Fibroblast of lung (primary cell): ENCODE results near the gene DAZAP1. TPM values are rescaled to one million over a fixed set of nuclear protein-coding genes. Genes with fewer than 3 reads are reported as not detected.
A peak's percentile ranks its signal among the peaks of the same experiment; 100 is the strongest.

ENCODE experiments used
- DNase-seq, 2 donors: peaks; one replicate each; pipeline versions ENCODE4 v3.0.0 to v3.0.0-alpha.2; 2010; ENCODE audit warnings: low read depth in 2 of 2
- H2AFZ ChIP-seq: 2 replicates; pipeline ENCODE4 v1.5.1; 2012; ENCODE audit warnings: low read length, control low read depth, inconsistent platforms
- H3K27ac ChIP-seq: 2 replicates; pipeline ENCODE4 v1.5.1; 2011; ENCODE audit warnings: low read length, control low read depth; ENCODE audit not compliant: insufficient read depth
- H3K27me3 ChIP-seq: 2 replicates; pipeline ENCODE4 v1.5.1; 2011; ENCODE audit warnings: mild to moderate bottlenecking, low read length; ENCODE audit not compliant: control insufficient read depth, insufficient read depth
- H3K36me3 ChIP-seq: 2 replicates; pipeline ENCODE4 v1.5.1; 2011; ENCODE audit warnings: low read length; ENCODE audit not compliant: control insufficient read depth, insufficient read depth
- H3K4me1 ChIP-seq: 2 replicates; pipeline ENCODE4 v1.5.1; 2011; ENCODE audit warnings: low read length; ENCODE audit not compliant: control insufficient read depth, insufficient read depth; ENCODE audit errors: extremely low read depth
- H3K4me2 ChIP-seq: 2 replicates; pipeline ENCODE4 v1.5.1; 2011; ENCODE audit warnings: low read length, control low read depth; ENCODE audit not compliant: insufficient read depth; ENCODE audit errors: extremely low read depth
- H3K4me3 ChIP-seq, 4 experiments: fragments of 200-600 bp in 1 of 4; sonication (generic) in 1 of 4; replicated peaks in 1 of 4; 2 replicates each; pipeline ENCODE4 v1.5.1; 2011 to 2016; ENCODE audit warnings: low read length in 4 of 4, low read depth in 3 of 4, mild to moderate bottlenecking in 3 of 4, control low read depth in 2 of 4, inconsistent platforms in 1 of 4, mixed read lengths in 1 of 4; ENCODE audit not compliant: insufficient read depth in 1 of 4; ENCODE audit errors: control extremely low read depth in 1 of 4
- H3K79me2 ChIP-seq: 2 replicates; pipeline ENCODE4 v1.5.1; 2012; ENCODE audit warnings: mild to moderate bottlenecking, low read length, inconsistent platforms; ENCODE audit not compliant: control insufficient read depth, insufficient read depth
- H3K9ac ChIP-seq: 2 replicates; pipeline ENCODE4 v1.5.1; 2011; ENCODE audit warnings: mild to moderate bottlenecking, low read length, control low read depth; ENCODE audit not compliant: insufficient read depth
- H3K9me3 ChIP-seq: 2 replicates; pipeline ENCODE4 v1.5.1; 2012; ENCODE audit warnings: low read depth, low read length; ENCODE audit not compliant: control insufficient read depth, insufficient read depth
- H4K20me1 ChIP-seq: 2 replicates; pipeline ENCODE4 v1.5.1; 2011; ENCODE audit warnings: low read length; ENCODE audit not compliant: control insufficient read depth, insufficient read depth; ENCODE audit errors: extremely low read depth
- CTCF ChIP-seq, 2 donors: IDR thresholded peaks in 1 of 2; conservative IDR thresholded peaks in 1 of 2; 1 replicate in 1 of 2; 2 replicates in 1 of 2; pipeline ENCODE4 v1.5.1; 2011 to 2012; ENCODE audit warnings: low read length in 2 of 2, control low read depth in 1 of 2, inconsistent platforms in 1 of 2, low read depth in 1 of 2, mild to moderate bottlenecking in 1 of 2
- EZH2 ChIP-seq: IDR thresholded peaks from 2 replicates; pipeline ENCODE4 v1.5.1; 2012; ENCODE audit warnings: low read length, control low read depth, mild to moderate bottlenecking; ENCODE audit errors: missing control alignments
- polyA plus RNA-seq, 2 donors: library from polyadenylated mRNA; depleted of rRNA in 1 of 2; stranded (reverse) in 1 of 2; unstranded in 1 of 2; fragments of >200 nt; gene quantifications; 2 replicates each; pipeline ENCODE4 v1.2.1, GENCODE V29; 2011 to 2012; ENCODE audit warnings: missing spikeins in 1 of 2
- total RNA-seq: library from RNA; depleted of rRNA; stranded (reverse); fragments of >200 nt; gene quantifications from 2 replicates; pipeline ENCODE4 v1.2.1, GENCODE V29; 2014

Gene DAZAP1
- total and polyA plus RNA-seq, 2 donors (not counting 1 experiment from before 2014, with no cell fraction given) = 44.6 to 49.5 TPM

GRCh38 chr19:1440418-1440801 lies 33.0 kb downstream of the DAZAP1 start:
- H2AFZ ChIP-seq = no peak overlapping the region
- H3K27ac ChIP-seq = no peak overlapping the region
- H3K4me1 ChIP-seq = peaks cover 3% of the 10 kb centered on the region
- H3K9me3 ChIP-seq = no peaks in the 10 kb centered on the region
- H4K20me1 ChIP-seq = no peaks in the 10 kb centered on the region
- H3K36me3 ChIP-seq = peaks cover 34% of the 10 kb centered on the region
- H3K79me2 ChIP-seq = peaks cover 33% of the 10 kb centered on the region
- no peak for DNase-seq
- no peaks in the 10 kb centered on the region for H3K27me3 ChIP-seq
- TF ChIP-seq CTCF (conservative IDR thresholded peaks at IDR 0.05 in 1 of 2, IDR thresholded peaks at IDR 0.05 in 1 of 2; ENCODE audit: low read depth in 1 of 2, low read length in 2 of 2) (no peak), EZH2 (no peak)
- no peak overlapping the region for H3K9ac ChIP-seq
- H3K4me3 ChIP-seq = peak overlapping the region in 1 of 4 experiments; percentile 95
- H3K4me2 ChIP-seq = no peak overlapping the region

GRCh38 chr19:1441022-1441426 lies 33.6 kb downstream of the DAZAP1 start:
- Histone ChIP-seq H2AFZ (no peak overlapping the region), H3K4me3 (peak overlapping the region in 1 of 4 experiments; percentile 7), H3K27me3 (no peaks in the 10 kb centered on the region), H3K9me3 (no peaks in the 10 kb centered on the region), H3K4me2 (no peak overlapping the region), H3K9ac (no peak overlapping the region), H3K4me1 (peaks cover 5% of the 10 kb centered on the region), H3K79me2 (peaks cover 33% of the 10 kb centered on the region), H4K20me1 (no peaks in the 10 kb centered on the region), H3K27ac (no peak overlapping the region), H3K36me3 (peaks cover 31% of the 10 kb centered on the region)
- TF ChIP-seq CTCF (conservative IDR thresholded peaks at IDR 0.05 in 1 of 2, IDR thresholded peaks at IDR 0.05 in 1 of 2; ENCODE audit: low read depth in 1 of 2, low read length in 2 of 2) (no peak), EZH2 (no peak)
- DNase-seq = no peak

GRCh38 chr19:1441677-1442438 lies 34.5 kb downstream of the DAZAP1 start:
- Histone ChIP-seq H3K36me3 (peaks cover 31% of the 10 kb centered on the region), H2AFZ (no peak overlapping the region), H3K9ac (no peak overlapping the region), H3K79me2 (peaks cover 33% of the 10 kb centered on the region), H3K4me2 (no peak overlapping the region), H3K4me3 (no peak overlapping the region), H3K27ac (no peak overlapping the region), H3K27me3 (peaks cover 5% of the 10 kb centered on the region), H3K4me1 (peaks cover 5% of the 10 kb centered on the region), H3K9me3 (no peaks in the 10 kb centered on the region), H4K20me1 (no peaks in the 10 kb centered on the region)
- TF ChIP-seq CTCF (conservative IDR thresholded peaks at IDR 0.05 in 1 of 2, IDR thresholded peaks at IDR 0.05 in 1 of 2; ENCODE audit: low read depth in 1 of 2, low read length in 2 of 2) (no peak), EZH2 (no peak)
- DNase-seq = no peak
